Retina (tissue), 1 donor: ENCODE results near the gene TEF.

Experiments used
- DNase-seq: peaks from one replicate; pipeline ENCODE4 v3.0.0-alpha.2; 2016

Gene TEF

DNA sequence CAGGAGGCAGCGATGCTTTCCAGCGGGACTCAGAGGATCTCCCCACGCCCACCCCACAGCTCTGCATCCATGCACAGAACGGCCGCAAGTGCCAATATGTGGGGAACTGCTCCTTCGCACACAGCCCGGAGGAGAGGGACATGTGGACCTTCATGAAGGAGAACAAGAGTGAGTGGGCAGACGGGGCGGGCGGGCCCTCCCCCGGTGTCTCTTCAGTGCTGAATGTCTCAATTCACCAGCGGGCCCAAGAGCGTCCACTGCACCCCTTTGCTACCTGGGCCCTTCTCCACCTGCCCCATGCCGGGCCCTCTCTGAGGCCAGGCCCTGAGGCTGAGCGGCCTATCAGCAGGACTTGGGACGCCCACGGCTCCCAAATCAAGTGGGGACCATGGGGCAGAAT lies 25.8 kb upstream of the TEF start:
- DNase-seq, result no peak

DNA sequence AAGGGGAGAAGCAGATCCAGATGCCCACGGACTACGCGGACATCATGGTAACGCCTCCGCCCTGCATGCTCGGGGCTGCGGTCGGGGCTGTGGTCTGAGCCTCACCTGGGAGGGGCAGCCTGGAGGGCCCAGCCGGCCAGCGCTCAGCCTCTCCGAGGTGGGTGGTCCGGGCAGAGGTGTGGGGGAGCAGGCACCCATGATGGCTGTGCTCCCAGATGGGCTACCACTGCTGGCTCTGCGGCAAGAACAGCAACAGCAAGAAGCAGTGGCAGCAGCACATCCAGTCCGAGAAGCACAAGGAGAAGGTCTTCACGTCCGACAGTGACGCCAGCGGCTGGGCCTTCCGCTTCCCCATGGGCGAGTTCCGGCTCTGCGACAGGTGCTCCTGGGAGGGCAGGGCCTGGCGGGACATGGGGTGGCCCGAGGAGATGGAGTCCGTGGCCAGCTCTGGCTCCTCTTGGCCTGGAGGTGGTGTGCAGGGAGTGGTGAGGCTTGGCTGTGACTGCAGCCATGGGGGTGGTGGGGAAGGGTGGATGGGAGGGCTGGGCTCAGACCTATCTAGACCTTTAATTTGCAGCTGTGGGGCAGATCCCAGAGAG lies 25.2 kb upstream of the TEF start:
- DNase-seq, result no peak

DNA sequence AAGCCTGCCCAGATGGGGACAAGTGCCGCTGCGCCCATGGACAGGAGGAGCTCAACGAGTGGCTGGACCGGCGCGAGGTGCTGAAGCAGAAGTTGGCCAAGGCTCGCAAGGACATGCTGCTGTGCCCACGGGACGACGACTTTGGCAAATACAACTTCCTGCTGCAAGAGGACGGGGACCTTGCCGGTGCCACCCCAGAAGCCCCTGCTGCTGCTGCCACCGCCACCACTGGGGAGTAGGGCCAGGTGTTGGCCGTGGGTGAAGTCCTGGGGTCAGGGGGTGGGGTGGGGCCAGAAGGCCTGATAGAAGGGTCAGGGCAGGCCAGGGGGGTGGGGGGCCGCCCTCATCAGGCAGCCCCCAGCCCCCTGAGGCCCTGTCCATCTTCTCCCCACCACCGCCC lies 24.6 kb upstream of the TEF start:
- DNase-seq, result no peak

DNA sequence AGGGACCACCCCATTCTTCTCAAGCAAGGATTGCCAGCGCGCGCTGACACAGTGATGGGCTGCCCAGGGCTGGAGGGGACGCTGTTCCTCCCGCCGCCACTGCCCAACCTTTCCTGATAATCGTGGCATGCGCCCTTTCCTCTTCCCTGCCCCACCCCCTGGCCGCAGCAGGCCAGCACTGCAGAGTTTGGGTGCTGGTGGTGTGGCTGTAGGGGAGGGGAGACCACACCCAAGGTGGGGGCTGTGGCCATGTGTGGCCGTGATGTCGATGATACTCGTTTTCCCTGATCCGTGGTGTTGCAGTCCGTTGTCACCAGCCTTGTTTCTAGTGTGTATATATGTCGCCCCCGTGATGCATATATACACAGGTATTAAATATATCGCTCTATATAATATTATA lies 22.8 kb upstream of the TEF start:
- DNase-seq, result no peak

DNA sequence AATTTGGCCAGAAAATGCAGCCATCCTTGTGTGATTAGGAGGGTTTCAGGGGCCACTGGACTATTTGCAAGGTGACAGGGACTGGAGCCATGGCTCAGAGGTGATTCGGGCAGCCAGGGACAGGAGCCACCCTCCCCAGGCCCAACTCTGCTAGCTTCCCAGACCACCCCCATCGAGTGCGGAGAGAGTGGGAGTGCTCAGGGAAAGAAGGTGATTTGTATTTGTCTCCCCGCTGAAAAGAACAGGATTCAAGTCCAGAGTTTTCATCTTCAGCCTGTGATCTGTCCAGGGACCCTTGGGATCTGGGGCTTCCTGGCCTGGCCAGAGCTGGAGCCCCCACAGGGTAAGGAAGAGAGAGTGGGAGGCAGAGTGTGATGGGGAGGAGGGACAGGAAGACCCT lies 22.4 kb upstream of the TEF start:
- peak; percentile 28 for DNase-seq

DNA sequence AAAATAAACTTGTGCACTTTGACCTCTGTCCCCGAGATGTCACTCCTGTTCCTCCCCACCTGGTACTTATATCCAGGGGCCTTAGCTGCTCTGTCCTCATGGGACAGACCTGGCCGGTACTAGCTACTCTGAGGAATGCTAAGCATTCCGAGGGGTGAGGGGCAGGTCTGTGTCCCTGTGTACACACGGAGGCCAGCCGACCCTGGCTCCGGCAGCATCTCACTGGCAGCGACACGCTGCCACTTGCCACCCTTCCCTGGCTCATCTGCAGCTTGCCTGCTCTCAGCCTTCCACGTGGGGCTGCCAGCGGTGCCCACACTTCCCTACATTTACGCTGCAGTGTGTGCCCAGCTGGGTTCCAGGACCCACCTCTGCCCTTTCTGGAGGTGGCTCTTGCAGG lies 21.6 kb upstream of the TEF start:
- peak; percentile 45 for DNase-seq

DNA sequence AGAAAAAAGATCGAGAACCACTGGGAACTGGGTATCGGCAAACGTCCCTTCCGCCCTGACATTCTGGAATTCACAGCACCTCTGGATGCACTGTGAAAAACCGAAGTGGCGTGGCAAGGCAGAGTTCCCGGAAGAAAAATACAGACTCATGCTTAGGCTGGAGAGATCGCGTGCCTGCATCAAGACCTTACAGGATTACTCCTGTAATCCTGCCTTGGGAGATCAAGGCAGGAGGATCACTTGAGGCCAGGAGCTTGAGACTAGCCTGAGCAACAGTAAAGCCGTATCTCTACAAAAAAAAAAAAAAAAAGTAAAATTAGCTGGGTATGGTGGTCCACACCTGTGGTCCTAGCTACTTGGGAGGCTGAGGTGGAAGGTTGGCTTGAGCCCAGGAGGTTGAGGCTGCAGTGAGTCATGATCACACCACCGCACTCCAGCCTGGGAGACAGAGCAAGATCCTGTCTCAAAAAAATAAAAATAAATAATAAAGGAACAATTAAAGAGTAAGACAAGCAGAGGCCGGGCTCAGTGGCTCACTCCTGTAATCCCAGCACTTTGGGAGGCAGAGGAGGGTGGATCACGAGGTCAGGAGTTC lies 19.9 kb upstream of the TEF start:
- DNase-seq, result no peak

DNA sequence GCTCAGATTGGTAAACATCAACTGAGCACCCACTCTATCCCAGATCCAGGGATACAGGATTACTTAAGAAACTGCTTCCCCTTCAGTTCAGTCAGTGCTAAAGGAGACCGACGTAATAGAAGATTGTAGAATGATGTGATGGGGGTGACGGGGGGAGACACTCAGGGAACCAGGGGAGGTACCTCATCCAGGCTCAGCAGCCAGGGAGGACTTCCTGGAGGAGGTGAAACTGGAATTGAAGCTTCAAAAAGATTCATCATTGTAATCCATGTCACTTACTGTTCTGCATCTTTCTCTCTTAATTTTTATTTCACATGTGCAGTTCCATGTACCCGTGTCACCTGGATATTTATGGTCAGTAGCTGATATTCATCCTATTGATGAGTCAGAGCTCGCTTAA lies 19.1 kb upstream of the TEF start:
- no peak for DNase-seq

DNA sequence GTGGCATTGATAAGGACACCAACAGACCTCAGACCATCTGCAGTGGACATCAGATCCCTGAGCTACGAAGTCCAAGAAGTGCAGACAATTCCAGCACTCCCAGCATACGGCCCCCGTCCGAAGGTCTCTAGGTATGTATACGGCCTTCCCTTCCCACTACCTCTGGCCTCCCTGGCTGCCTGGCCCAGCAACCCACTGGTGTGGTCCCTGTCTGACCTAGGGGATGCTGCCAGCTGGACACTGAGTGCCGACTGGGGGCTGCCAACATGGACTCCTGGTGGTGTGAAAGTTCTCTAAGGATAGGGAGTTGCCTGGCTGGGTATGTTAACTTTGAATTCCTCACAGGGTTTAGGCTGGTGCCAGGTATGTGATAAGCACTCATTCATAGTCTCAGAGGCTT lies 17.5 kb upstream of the TEF start:
- DNase-seq, result no peak

DNA sequence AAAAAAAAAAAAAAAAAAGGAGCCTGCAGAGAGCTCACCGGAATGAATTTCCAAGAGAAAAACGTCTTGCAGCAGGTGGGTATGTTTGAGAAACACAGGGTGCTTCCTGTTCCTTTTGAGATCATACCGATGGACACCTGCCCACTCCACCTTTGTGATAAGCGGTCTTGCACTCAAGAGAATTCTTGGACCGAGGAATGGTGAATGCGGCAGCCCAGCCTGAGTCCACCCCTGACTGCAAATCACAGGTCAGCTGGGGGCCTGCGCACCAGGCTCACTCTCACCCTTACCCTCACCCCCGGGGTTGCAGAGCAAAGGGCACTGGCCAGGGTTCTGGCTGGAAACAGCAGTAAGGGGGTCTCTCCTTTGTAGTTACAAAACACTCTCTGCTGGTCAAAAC lies 16.8 kb upstream of the TEF start:
- DNase-seq, result no peak

DNA sequence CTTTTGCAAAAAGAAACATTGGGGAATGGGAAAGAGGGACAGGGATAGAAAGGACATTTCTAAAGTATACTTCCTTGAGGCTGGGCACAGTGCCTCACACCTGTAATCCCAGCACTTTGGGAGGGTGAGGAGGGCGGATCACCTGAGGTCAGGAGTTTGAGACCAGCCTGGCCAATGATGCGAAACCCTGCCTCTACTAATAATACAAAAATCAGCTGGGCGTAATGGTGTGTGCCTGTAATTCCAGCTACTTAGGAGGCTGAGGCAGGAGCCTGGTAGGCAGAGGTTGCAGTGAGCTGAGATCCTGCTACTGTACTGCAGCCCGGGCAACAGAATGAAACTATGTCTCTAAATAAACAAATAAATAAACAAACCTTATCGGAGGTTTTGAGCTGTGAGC lies 16.3 kb upstream of the TEF start:
- DNase-seq, result no peak

DNA sequence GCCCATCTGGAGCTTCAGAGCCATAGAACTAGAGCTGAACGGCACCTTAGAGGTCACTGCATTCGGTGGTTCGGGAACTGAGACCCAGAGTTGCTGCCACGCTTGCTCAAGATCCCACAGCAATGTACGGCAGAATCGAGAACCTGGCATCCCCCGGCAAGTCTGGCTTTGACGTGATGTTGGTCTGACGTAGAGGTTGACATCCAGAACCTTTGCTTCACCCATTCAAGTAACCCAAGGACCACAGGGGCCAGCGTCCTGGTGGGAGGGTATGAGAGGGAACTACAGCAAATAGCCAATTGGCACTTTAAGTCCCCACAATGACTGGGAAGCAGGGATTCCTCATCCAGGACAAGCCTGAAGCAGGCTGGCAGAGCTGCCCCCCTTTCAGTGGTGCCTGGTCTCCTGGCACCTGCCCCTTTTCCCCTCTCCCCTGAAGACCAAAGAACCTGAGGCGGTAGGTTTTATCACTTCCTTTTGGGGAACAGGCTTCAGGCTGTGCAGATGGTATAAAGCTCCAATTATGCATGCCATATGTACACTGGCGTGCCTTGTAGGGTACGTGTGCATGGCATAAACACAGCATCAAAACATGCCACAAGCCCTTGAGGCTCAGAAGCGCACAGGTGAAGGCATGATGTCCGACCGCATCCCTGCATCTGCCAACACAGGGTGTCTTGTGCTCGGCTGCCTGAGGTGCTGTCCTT lies 15.3 kb upstream of the TEF start:
- DNase-seq, result no peak

DNA sequence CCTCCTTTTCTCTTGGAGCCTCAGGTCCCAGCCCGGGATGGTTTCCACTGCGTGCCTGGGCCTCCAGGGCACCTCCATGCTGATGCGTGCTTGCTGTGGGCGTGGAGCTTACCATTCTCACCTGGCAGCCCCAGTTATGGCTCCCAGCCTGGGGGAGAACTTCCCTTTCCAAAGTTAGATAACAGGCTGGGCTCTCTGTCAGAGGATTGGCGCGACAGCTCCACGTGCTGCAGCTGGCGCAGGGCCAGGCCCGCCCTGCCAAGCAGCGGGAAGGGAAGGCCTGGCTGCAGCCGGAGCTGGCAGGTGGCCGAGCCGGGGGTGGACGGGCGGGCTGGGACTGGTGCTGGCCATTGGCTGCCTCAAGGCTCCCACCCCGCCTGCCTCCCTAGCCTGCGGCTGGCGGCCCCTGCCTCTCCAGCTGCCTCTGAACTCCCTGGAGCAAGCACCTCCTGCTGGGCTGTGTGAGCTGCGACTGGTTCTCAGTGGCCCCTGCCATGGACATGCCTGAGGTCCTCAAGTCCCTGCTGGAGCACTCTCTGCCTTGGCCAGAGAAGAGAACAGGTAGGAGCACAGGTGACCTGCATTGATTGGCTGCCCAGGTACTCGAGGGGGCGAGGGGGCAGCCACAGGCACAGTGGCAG lies 14.6 kb upstream of the TEF start:
- peak; percentile 90 for DNase-seq

DNA sequence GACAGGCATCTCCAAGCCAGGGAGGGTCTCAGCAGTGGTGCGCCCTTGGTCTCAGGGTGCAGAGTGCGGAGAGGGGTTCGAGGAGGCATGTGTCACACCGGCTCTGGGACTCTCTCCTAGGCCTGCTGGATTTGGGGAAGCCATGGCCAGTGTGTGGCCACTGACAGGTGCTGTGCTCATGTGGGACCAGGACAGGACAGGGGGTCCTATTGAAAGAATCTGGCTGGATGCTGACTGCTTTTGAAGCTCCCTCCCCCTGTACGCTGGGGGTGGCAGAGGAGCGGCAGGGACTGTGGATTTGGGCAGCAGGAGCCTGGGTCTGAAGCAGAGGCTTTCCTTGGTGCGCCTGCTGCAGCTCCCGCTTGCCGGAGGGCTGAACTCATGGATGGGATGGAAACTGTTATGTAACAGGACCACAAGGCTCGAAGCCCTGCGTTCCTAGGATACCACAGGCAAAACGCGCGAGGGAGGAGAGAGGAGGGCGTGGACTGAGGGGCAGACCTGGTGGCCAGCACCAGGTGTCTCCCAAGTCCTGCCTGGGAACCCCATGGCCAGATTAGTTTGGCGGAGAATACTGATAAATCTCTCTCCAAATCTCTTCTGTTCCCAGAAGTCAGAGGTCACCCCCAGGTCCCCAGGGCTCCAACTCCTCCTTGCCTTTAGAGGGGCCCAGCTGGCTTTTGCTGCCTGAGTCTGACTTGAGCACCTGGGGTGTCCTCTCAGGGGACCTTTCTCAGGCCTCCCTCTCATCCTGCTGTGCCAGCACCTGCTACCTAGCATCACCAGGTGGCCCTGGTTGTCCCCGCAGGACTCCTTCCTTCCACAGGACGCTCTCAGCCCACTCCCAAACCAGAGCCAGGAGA lies 13.8 kb upstream of the TEF start:
- DNase-seq, result no peak

DNA sequence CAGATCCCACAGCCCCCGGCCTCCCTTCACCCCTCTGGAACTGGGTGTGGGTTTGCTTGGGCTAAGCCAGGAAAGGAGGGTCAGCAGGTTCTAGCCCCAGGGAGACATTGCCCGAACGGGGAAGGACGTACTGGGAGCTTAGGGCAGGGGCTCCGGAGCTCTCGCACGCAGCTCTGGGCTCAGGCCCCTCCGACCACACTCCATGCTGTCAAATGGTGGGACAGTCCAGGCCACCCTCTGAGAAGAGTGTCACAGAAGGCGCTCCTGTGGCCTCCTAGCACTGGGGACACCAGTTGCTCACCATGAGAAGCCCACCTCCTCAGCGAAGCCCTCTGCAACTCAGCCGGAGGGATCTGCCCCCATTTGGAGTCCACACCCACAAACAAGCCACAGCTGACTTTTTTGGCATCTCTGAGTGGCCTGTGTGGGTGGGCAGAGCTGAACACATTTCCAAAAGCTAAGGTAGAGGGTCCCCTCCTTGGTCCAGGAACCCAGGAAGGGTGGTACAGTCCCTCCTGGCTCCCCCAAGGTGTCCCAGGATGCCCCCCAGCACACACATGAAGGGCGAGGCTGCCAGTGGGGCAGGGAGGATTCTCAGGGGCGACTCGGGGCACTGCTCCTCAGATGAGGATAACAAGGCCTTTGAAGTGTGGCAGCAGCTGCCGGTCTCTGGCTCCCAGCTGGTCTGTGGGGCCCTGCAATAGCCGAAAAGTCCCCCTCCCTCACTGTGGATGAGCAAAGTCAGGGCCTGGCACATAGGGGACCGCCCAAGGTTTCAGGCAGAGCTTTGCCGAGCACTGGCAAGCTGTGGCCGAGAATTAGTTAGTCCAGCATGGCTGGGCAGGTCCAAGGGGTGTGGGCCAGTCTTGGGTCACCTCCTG lies 13.0 kb upstream of the TEF start:
- DNase-seq, result peak; percentile 60

DNA sequence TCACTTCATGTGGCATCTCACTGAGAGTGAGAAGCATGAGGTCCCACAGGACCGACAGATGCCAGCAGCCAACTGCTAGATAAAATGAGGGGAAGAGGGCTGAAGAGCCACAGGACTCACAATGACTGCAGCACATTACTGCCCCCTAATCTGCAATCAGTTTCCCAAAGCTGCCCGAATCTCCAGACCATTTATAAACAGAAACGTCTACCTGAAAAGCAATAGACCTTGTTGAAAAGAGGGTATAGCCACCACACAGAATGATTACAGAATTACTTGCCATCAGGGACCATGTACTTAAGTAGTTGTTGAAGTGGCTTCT lies 12.4 kb upstream of the TEF start:
- no peak for DNase-seq

DNA sequence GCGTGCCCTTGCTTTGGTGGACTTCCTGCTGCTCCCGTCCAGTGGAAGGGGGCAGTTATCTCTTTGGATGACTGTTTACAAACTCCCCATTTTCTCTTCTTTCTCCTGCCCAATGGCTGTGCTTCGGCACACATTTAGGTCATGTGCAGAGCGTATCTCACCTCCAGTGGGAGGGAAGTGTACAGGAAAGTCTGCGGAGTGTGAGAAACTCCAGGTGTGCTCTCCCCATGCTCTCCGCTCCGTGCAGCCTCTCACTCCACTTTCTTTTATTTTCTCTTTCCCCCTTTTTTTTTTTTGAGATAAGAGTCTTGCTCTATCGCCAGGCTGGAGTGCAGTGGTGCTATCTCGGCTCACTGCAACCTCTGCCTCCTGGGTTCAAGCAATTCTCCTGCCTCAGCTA lies 11.9 kb upstream of the TEF start:
- no peak for DNase-seq

DNA sequence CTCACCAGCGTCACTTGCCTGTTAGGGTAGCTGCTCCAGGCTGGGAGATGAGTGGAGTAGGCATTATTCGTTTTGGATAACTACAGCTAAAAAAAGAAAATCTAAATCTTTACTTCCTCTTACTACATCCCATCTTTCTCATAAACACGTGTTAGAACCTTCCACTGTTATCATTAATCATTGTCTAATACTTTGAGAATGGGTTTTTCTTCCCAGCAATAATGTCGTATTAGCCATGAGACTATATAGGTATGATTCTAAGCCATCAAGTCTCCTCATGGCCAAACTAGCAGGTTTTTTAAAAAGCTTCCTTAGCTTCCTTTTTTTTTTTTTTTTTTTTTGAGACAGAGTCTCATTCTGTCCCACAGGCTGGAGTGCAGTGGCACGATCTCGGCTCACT lies 3.9 kb upstream of the TEF start:
- no peak for DNase-seq

DNA sequence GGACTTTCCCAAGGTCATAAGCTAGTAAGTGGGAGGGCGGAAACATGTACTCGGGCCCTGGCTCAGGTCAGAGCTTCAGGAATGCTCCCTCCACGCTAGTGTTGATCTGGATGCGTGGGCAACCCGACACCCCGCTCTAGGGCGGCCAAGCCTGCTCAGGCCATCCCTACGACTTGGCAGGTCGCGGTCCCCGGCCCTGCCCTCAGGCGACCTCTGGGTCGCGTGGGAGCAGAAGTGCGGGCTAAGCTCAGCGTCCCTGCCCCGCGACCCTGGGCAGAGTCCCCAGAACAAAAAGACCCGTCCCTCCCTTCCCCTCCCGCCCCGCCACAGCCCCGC lies 781 bp upstream of the TEF start:
- DNase-seq, result peak; percentile 80

DNA sequence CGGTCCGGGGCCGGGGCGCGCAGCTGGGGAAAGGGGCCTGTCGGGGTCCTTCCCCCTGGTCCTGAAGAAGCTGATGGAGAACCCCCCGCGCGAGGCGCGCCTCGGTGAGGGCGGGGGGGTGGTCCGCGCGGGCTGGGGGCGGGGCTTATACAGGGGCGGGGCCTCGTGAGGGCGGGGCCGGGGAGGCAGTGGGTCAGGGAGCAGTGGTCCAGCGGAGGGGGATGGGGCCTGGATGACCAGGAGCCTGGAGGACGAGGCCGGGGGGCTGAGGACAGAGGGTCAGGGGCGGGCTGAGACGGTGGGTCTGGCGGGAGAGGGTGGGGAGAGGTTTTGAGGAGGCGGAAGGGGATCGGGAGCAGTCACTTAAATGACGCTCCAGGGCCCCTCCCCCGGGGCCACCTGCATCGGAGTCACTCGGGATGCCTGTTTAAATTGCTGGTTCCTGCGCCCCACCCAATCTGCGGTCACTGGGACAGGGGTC lies 396 bp downstream of the TEF start:
- peak; percentile 53 for DNase-seq

DNA sequence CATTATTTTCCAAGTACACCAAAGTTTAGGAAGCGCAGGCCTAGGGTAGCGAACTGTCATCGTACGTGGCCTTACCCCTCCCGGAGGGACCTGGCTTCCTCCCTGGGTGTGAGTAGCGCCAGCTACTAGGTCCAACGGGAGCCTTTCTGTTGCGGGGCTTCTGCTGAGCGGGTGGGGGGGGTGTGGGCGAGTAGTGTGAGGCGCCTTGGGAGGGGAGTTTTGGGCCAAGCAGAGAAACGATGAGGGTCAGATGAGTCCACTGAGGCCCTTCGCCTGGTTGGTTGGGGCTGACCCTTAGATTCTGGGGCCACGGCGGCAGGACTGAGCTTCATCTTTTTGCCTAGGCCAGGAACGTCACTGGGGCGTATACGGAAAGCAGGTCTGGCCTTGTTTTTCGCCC lies 868 bp downstream of the TEF start:
- no peak for DNase-seq

DNA sequence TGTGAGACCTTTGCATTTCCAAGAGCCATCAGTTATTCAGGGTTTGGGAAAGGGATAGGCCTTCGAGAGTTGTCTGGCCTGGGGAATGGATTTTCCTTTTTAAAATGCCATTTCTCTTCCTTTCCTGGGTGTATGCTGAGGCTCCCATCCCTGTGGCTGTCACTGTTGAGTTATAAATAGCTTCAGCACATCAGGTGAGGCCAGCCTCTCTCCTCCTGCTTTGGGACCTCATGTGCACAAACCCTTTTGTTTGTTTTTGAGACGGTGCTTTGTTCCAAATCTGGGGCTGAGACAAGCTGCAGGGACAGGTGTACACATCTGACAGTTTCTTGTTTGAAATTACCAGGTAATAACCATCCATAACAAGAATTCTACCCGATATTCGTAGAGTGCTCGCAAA lies 1.3 kb downstream of the TEF start:
- no peak for DNase-seq
